Adrenal gland (tissue), 5 donors: Measurements from ENCODE around the gene TMED6.

Source experiments
- CTCF ChIP-seq, 6 experiments: fragments of 450-650 bp in 4 of 6; fragments of 200-600 bp in 2 of 6; sonication (generic) in 1 of 6; IDR thresholded peaks; 1 replicate in 5 of 6; 2 replicates in 1 of 6; pipeline versions ENCODE4 v1.5.1 to v1.8.0; 2016 to 2021; ENCODE audit warnings: antibody characterized with exemption in 6 of 6, mild to moderate bottlenecking in 2 of 6, moderate library complexity in 1 of 6
- POLR2A ChIP-seq, 2 donors: fragments of 450-650 bp; IDR thresholded peaks; one replicate each; pipeline ENCODE4 v1.6.1; 2017; ENCODE audit warnings: antibody characterized with exemption in 2 of 2, mild to moderate bottlenecking in 2 of 2, moderate library complexity in 1 of 2
- donor health status: DM: no; HTN: no; CAD: no.

- TF ChIP-seq CTCF (IDR thresholded peaks at IDR 0.05): no peak
- TF ChIP-seq POLR2A (IDR thresholded peaks at IDR 0.05): no peak
These were observed 11.4 kb downstream of the TMED6 start for GRCh38 chr16:69340095-69340644.
